ENCODE results near the gene GALNT15.

DNA sequence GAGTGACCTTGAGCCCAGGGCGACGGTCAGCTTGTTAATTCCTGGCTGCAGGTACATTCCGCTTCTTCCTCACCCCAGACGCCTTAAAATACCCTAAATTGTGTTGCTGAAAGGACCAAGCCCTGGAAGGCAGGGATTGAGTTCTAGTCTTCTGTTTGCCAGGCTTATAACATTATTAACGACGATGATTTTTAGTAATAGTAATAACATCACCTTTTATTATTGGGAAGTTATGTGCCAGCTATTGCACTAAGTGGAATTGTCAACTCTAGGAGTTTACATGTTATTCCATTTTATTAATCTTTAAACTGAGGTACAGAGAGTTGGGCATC is 90.9 kb downstream of the GALNT15 start:
- TF ChIP-seq, protein P1, sequence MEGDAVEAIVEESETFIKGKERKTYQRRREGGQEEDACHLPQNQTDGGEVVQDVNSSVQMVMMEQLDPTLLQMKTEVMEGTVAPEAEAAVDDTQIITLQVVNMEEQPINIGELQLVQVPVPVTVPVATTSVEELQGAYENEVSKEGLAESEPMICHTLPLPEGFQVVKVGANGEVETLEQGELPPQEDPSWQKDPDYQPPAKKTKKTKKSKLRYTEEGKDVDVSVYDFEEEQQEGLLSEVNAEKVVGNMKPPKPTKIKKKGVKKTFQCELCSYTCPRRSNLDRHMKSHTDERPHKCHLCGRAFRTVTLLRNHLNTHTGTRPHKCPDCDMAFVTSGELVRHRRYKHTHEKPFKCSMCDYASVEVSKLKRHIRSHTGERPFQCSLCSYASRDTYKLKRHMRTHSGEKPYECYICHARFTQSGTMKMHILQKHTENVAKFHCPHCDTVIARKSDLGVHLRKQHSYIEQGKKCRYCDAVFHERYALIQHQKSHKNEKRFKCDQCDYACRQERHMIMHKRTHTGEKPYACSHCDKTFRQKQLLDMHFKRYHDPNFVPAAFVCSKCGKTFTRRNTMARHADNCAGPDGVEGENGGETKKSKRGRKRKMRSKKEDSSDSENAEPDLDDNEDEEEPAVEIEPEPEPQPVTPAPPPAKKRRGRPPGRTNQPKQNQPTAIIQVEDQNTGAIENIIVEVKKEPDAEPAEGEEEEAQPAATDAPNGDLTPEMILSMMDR (optimal IDR thresholded peaks at IDR 0.05 in 1 of 3, IDR thresholded peaks at IDR 0.05 in 1 of 3, conservative IDR thresholded peaks at IDR 0.05 in 1 of 3; ENCODE audit: extremely low read depth in 1 of 3, insufficient read depth in 2 of 3, low read length in 3 of 3): no peak
- TF ChIP-seq EZH2 (IDR thresholded peaks at IDR 0.05; ENCODE audit: low read length): no peak

All from keratinocyte (primary cell).